ENCODE results near the gene ZNF23.

ZNF23 gene

GRCh38 chr16:71490361-71490760 is 28.3 kb upstream of the ZNF23 start:
- TF ChIP-seq BACH2 (CRISPR knock-in tag; IDR thresholded peaks at IDR 0.05; ENCODE audit: borderline replicate concordance) (no peak), ESRRG (CRISPR knock-in tag; IDR thresholded peaks at IDR 0.05) (no peak), CSDC2 (CRISPR knock-in tag; IDR thresholded peaks at IDR 0.05) (no peak), ZNF565 (CRISPR knock-in tag; conservative IDR thresholded peaks at IDR 0.05; ENCODE audit: low read depth) (no peak), ZNF8 (CRISPR knock-in tag; IDR thresholded peaks at IDR 0.05) (no peak), ZNF70 (CRISPR knock-in tag; IDR thresholded peaks at IDR 0.05) (no peak), OSR1 (CRISPR knock-in tag; IDR thresholded peaks at IDR 0.05) (no peak), CSRNP3 (CRISPR knock-in tag; IDR thresholded peaks at IDR 0.05) (no peak), PPARA (CRISPR knock-in tag; IDR thresholded peaks at IDR 0.05; ENCODE audit: borderline replicate concordance) (no peak), ISL1 (CRISPR knock-in tag; IDR thresholded peaks at IDR 0.05) (no peak), SNAI2 (CRISPR knock-in tag; IDR thresholded peaks at IDR 0.05) (no peak), RARB (CRISPR knock-in tag; IDR thresholded peaks at IDR 0.05) (no peak), ARNTL (CRISPR knock-in tag; IDR thresholded peaks at IDR 0.05; ENCODE audit: borderline replicate concordance, low read depth) (no peak), ZFP3 (CRISPR knock-in tag; IDR thresholded peaks at IDR 0.05) (no peak), ZFP30 (CRISPR knock-in tag; IDR thresholded peaks at IDR 0.05) (no peak)
- TF ChIP-seq, protein P1, sequence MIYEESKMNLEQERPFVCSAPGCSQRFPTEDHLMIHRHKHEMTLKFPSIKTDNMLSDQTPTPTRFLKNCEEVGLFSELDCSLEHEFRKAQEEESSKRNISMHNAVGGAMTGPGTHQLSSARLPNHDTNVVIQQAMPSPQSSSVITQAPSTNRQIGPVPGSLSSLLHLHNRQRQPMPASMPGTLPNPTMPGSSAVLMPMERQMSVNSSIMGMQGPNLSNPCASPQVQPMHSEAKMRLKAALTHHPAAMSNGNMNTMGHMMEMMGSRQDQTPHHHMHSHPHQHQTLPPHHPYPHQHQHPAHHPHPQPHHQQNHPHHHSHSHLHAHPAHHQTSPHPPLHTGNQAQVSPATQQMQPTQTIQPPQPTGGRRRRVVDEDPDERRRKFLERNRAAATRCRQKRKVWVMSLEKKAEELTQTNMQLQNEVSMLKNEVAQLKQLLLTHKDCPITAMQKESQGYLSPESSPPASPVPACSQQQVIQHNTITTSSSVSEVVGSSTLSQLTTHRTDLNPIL (CRISPR knock-in tag; IDR thresholded peaks at IDR 0.05; ENCODE audit: low read depth): no peak
- TF ChIP-seq, protein P2, sequence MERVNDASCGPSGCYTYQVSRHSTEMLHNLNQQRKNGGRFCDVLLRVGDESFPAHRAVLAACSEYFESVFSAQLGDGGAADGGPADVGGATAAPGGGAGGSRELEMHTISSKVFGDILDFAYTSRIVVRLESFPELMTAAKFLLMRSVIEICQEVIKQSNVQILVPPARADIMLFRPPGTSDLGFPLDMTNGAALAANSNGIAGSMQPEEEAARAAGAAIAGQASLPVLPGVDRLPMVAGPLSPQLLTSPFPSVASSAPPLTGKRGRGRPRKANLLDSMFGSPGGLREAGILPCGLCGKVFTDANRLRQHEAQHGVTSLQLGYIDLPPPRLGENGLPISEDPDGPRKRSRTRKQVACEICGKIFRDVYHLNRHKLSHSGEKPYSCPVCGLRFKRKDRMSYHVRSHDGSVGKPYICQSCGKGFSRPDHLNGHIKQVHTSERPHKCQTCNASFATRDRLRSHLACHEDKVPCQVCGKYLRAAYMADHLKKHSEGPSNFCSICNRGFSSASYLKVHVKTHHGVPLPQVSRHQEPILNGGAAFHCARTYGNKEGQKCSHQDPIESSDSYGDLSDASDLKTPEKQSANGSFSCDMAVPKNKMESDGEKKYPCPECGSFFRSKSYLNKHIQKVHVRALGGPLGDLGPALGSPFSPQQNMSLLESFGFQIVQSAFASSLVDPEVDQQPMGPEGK (CRISPR knock-in tag; IDR thresholded peaks at IDR 0.05; ENCODE audit: borderline replicate concordance): no peak
- TF ChIP-seq, protein P3, sequence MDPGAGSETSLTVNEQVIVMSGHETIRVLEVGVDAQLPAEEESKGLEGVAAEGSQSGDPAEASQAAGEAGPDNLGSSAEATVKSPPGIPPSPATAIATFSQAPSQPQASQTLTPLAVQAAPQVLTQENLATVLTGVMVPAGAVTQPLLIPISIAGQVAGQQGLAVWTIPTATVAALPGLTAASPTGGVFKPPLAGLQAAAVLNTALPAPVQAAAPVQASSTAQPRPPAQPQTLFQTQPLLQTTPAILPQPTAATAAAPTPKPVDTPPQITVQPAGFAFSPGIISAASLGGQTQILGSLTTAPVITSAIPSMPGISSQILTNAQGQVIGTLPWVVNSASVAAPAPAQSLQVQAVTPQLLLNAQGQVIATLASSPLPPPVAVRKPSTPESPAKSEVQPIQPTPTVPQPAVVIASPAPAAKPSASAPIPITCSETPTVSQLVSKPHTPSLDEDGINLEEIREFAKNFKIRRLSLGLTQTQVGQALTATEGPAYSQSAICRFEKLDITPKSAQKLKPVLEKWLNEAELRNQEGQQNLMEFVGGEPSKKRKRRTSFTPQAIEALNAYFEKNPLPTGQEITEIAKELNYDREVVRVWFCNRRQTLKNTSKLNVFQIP (CRISPR knock-in tag; IDR thresholded peaks at IDR 0.05; ENCODE audit: borderline replicate concordance, low read depth): no peak
- ATAC-seq: no peak

DNA sequence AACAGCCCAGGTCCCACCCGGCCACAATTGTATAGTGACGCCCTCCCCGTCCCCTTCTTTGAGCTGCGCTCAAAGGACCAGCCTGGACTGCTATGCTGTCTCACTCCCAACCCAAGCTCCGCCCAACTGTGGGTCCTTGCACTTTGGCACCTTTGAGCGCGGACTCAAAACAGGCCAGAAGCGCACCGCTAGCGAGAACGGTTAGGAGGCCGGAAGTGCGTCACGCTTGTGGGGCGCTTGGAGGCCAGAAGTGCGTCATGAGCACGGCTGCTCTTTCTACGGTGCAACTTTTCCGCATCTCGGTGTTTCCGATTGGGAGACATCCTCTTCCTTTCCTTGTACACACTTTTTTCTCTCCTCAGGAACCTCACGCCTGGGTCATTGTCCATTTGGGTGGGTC is 27.1 kb upstream of the ZNF23 start, which contains the start of gene ZNF19:
TSS of gene ZNF19 (minus strand) at position 203 of the 400 bp plus-strand sequence. CDS start 7,210 bp downstream, outside the sequence.
- ATAC-seq: no peak
- TF ChIP-seq ESRRG (CRISPR knock-in tag; IDR thresholded peaks at IDR 0.05) (no peak), ISL1 (CRISPR knock-in tag; IDR thresholded peaks at IDR 0.05) (no peak)

GRCh38 chr16:71484006-71484893 is 22.2 kb upstream of the ZNF23 start:
- TF ChIP-seq PPARA (CRISPR knock-in tag; IDR thresholded peaks at IDR 0.05; ENCODE audit: borderline replicate concordance): no peak
- no peak for TF ChIP-seq OSR1 (CRISPR knock-in tag; IDR thresholded peaks at IDR 0.05)
- 0 out of 2 replicates have a peak, but pooled peaks have one; percentile 48 for TF ChIP-seq GLIS3 (CRISPR knock-in tag; IDR thresholded peaks at IDR 0.05)
- TF ChIP-seq TCF4 (CRISPR knock-in tag; IDR thresholded peaks at IDR 0.05; ENCODE audit: borderline replicate concordance): 0 out of 2 replicates have a peak, but pooled peaks have one; percentile 15
- TF ChIP-seq, protein P2 (CRISPR knock-in tag; IDR thresholded peaks at IDR 0.05; ENCODE audit: borderline replicate concordance): peak; percentile 71; the same call in 1 of the 2 replicates
- no peak for TF ChIP-seq ISL1 (CRISPR knock-in tag; IDR thresholded peaks at IDR 0.05)
- TF ChIP-seq ZFP3 (CRISPR knock-in tag; IDR thresholded peaks at IDR 0.05): peak; percentile 76
- no peak for TF ChIP-seq ZFP30 (CRISPR knock-in tag; IDR thresholded peaks at IDR 0.05)
- TF ChIP-seq RARB (CRISPR knock-in tag; IDR thresholded peaks at IDR 0.05): no peak

More at GRCh38 chr16:71484006-71484893, 22.2 kb upstream of the ZNF23 start:
- peak; percentile 95 for ATAC-seq

Measured in SK-N-SH treated with all-trans-retinoic acid at 6 μM for 48 hours (cell line).